NT2/D1 (cell line): ENCODE results near the gene RASSF7.

Source experiments
- DNase-seq: peaks from one replicate; pipeline ENCODE4 v3.0.0-alpha.2; 2011; ENCODE audit warnings: low read depth, low spot score
- H3K27me3 ChIP-seq: 2 replicates; pipeline ENCODE4 v1.6.0; 2011; ENCODE audit warnings: mild to moderate bottlenecking; ENCODE audit not compliant: insufficient read length, insufficient read depth
- H3K36me3 ChIP-seq: 2 replicates; pipeline ENCODE4 v1.6.1; 2011; ENCODE audit warnings: mild to moderate bottlenecking, low read length, mixed read lengths; ENCODE audit not compliant: insufficient read depth, insufficient read length
- H3K4me1 ChIP-seq: 2 replicates; pipeline ENCODE4 v1.5.1; 2011; ENCODE audit not compliant: insufficient read depth, insufficient read length
- H3K4me3 ChIP-seq: 2 replicates; pipeline ENCODE4 v1.5.1; 2011; ENCODE audit warnings: low read depth; ENCODE audit not compliant: insufficient read length
- H3K9ac ChIP-seq: 2 replicates; pipeline ENCODE4 v1.6.0; 2011; ENCODE audit warnings: low read depth; ENCODE audit not compliant: insufficient read length
- H3K9me3 ChIP-seq: 2 replicates; pipeline ENCODE4 v1.5.1; 2011; ENCODE audit warnings: mild to moderate bottlenecking, low read length; ENCODE audit not compliant: insufficient read depth
- SUZ12 ChIP-seq: IDR thresholded peaks from 2 replicates; pipeline ENCODE4 v1.6.1; 2011; ENCODE audit not compliant: insufficient read length, insufficient read depth; ENCODE audit errors: extremely low read depth
- YY1 ChIP-seq: IDR thresholded peaks from 2 replicates; pipeline ENCODE4 v1.6.1; 2011; ENCODE audit not compliant: insufficient read length, insufficient read depth
- ZNF274 ChIP-seq: IDR thresholded peaks from 2 replicates; pipeline ENCODE4 v1.6.1; 2011; ENCODE audit warnings: mild to moderate bottlenecking, low read depth, low read length

Gene RASSF7

GRCh38 chr11:607020-607780 is 46.4 kb downstream of the RASSF7 start:
- Histone ChIP-seq H3K36me3 (peaks cover 94% of the 10 kb centered on the region), H3K9me3 (no peaks in the 10 kb centered on the region), H3K4me3 (no peak overlapping the region), H3K4me1 (peaks cover 17% of the 10 kb centered on the region), H3K27me3 (no peaks in the 10 kb centered on the region), H3K9ac (no peak overlapping the region)
- no peak for TF ChIP-seq SUZ12
- TF ChIP-seq ZNF274, result no peak
- no peak for TF ChIP-seq YY1
- DNase-seq, result no peak

- H3K4me3 ChIP-seq, result no peak overlapping the region
- no peak overlapping the region for H3K9ac ChIP-seq
- peaks cover 95% of the 10 kb centered on the region for H3K36me3 ChIP-seq
- no peak for DNase-seq
- H3K27me3 ChIP-seq, result no peaks in the 10 kb centered on the region
- H3K4me1 ChIP-seq, result peaks cover 25% of the 10 kb centered on the region
- TF ChIP-seq YY1 (no peak), SUZ12 (no peak), ZNF274 (no peak)
- no peaks in the 10 kb centered on the region for H3K9me3 ChIP-seq
Observed at GRCh38 chr11:607971-608659, 47.3 kb downstream of the RASSF7 start.

- Histone ChIP-seq H3K9ac (no peak overlapping the region), H3K4me1 (peaks cover 29% of the 10 kb centered on the region), H3K27me3 (no peaks in the 10 kb centered on the region), H3K4me3 (no peak overlapping the region), H3K36me3 (peaks cover 93% of the 10 kb centered on the region), H3K9me3 (no peaks in the 10 kb centered on the region)
- no peak for DNase-seq
- no peak for TF ChIP-seq ZNF274
- no peak for TF ChIP-seq YY1
- TF ChIP-seq SUZ12, result no peak
Observed at GRCh38 chr11:608791-609251, 48.1 kb downstream of the RASSF7 start.

GRCh38 chr11:609341-609811 is 48.6 kb downstream of the RASSF7 start:
- Histone ChIP-seq H3K4me1 (peaks cover 35% of the 10 kb centered on the region), H3K27me3 (no peaks in the 10 kb centered on the region), H3K9me3 (no peaks in the 10 kb centered on the region), H3K36me3 (peaks cover 94% of the 10 kb centered on the region), H3K9ac (no peak overlapping the region), H3K4me3 (no peak overlapping the region)
- TF ChIP-seq SUZ12 (no peak), ZNF274 (no peak)
- no peak for DNase-seq

GRCh38 chr11:610146-610801 is 49.5 kb downstream of the RASSF7 start:
- no peaks in the 10 kb centered on the region for H3K27me3 ChIP-seq
- H3K36me3 ChIP-seq, result peaks cover 95% of the 10 kb centered on the region
- no peak for DNase-seq
- H3K9me3 ChIP-seq, result no peaks in the 10 kb centered on the region
- TF ChIP-seq ZNF274, result no peak
- no peak for TF ChIP-seq SUZ12
- no peak for TF ChIP-seq YY1
- peaks cover 37% of the 10 kb centered on the region for H3K4me1 ChIP-seq
- H3K9ac ChIP-seq, result no peak overlapping the region
- H3K4me3 ChIP-seq, result no peak overlapping the region

GRCh38 chr11:611001-611996 is 50.5 kb downstream of the RASSF7 start:
- no peak for DNase-seq
- no peaks in the 10 kb centered on the region for H3K27me3 ChIP-seq
- peaks cover 94% of the 10 kb centered on the region for H3K36me3 ChIP-seq
- TF ChIP-seq SUZ12 (no peak), ZNF274 (no peak), YY1 (no peak)
- H3K9me3 ChIP-seq, result no peaks in the 10 kb centered on the region
- peaks cover 29% of the 10 kb centered on the region for H3K4me1 ChIP-seq
- H3K4me3 ChIP-seq, result no peak overlapping the region
- H3K9ac ChIP-seq, result no peak overlapping the region
